ENCODE data around the gene TMEM144.

Gene TMEM144

DNA sequence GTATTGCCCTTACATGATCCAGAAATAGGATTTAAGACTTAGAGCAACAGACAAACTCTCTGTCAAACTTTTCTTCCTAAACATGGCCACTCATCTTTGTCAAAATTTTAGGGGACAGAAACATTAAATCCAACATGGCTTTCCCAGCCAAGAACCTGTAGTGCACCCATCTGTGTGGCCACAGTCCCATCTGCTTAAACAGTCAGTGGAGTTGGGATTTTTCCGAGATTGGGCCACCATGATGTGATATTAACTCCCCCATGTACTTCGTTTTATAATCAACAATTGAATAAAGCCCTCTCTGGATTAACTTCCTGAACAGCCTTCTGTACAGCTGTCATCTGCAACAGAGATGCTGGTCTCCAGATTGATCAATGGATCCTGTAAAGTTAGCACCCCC lies 28.9 kb downstream of the TMEM144 start:
- TF ChIP-seq, protein P1, sequence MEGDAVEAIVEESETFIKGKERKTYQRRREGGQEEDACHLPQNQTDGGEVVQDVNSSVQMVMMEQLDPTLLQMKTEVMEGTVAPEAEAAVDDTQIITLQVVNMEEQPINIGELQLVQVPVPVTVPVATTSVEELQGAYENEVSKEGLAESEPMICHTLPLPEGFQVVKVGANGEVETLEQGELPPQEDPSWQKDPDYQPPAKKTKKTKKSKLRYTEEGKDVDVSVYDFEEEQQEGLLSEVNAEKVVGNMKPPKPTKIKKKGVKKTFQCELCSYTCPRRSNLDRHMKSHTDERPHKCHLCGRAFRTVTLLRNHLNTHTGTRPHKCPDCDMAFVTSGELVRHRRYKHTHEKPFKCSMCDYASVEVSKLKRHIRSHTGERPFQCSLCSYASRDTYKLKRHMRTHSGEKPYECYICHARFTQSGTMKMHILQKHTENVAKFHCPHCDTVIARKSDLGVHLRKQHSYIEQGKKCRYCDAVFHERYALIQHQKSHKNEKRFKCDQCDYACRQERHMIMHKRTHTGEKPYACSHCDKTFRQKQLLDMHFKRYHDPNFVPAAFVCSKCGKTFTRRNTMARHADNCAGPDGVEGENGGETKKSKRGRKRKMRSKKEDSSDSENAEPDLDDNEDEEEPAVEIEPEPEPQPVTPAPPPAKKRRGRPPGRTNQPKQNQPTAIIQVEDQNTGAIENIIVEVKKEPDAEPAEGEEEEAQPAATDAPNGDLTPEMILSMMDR (IDR thresholded peaks at IDR 0.05; ENCODE audit: low read depth, low read length, missing control alignments): no peak
- no peak for DNase-seq (ENCODE audit: low read depth)
- no peak overlapping the region for H3K4me3 ChIP-seq (ENCODE audit: low read depth, low read length)
- in situ Hi-C loops (cut with HindIII; ENCODE audit: low sequenced_read_pairs): no loop called here

DNA sequence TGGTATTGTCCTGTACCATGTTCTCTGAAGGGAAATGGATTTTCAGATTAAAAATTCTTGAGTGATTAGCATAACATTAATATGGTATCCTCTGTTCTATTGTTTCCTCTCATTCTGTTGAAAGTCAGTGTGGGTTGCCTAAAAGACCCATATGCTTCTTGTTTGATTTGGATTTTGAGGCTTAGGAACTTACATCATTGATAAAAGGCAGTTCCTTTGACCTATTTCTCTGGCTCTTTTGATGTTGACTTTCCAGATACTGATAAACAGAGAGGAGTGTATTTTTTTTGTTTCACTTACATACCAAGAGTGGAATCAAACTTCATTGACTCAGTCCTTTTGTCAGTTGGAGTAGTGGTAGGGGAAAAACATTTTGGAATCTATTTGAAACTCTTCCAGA lies 32.8 kb downstream of the TMEM144 start:
- TF ChIP-seq, protein P1 (IDR thresholded peaks at IDR 0.05; ENCODE audit: low read depth, low read length, missing control alignments): no peak
- in situ Hi-C loops (cut with HindIII; ENCODE audit: low sequenced_read_pairs): no loop called here
- H3K4me3 ChIP-seq (ENCODE audit: low read depth, low read length): no peak overlapping the region
- no peak for DNase-seq (ENCODE audit: low read depth)

DNA sequence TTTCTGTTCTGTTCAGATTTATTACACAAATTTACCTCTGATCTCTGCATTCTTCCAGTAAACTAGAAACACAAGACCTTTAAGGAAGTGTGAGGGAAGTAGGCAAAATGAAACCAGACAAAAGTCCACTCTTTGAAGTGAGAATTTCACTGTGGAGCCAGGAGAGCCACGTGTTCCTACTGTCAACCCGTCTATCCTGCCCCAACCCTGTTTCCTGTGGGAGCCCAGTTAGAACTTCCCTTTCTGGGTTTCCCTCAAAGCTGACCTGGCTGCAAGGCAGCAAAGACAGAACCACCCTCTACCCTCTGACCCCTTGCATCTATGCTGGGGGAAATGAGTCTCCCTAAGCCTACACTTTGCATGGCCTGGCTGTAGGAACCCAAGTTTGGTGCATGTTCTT lies 40.0 kb downstream of the TMEM144 start:
- DNase-seq (ENCODE audit: low read depth): no peak
- TF ChIP-seq, protein P1 (IDR thresholded peaks at IDR 0.05; ENCODE audit: low read depth, low read length, missing control alignments): no peak
- H3K4me3 ChIP-seq (ENCODE audit: low read depth, low read length): no peak overlapping the region
- in situ Hi-C loops (cut with HindIII; ENCODE audit: low sequenced_read_pairs): no loop called here

DNA sequence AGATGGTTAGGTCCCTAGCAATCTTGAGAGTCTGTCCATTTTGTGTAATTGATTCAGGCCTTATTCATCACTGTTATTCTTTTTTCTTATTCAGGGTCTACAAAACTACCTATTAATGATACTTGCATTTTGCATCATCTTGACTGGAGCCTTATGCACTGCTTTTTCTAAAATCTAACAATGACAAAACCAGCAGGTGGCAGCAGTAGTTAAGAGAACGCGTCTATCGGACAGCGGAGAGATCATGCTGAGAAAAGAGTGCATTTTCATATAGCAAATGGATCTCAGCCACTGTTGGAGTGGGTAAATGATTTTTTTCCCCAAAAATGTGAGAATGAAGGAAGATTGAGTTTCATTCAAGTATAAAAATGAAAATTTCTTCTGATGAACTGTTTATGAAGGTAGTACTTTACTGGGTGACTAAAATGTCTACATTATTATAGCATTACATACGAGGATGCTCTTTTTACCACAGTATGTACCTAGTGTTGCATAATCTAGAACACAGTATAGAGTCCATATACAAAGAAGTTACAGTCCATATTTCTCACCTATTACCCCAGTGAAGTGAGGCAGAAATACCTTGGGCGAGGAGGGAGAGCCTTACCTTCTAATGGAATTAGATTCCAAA lies 43.2 kb downstream of the TMEM144 start:
- in situ Hi-C loops (cut with HindIII; ENCODE audit: low sequenced_read_pairs): no loop called here
- no peak overlapping the region for H3K4me3 ChIP-seq (ENCODE audit: low read depth, low read length)
- TF ChIP-seq, protein P1 (IDR thresholded peaks at IDR 0.05; ENCODE audit: low read depth, low read length, missing control alignments): peak; percentile 69
- peak; percentile 53 for DNase-seq (ENCODE audit: low read depth)

DNA sequence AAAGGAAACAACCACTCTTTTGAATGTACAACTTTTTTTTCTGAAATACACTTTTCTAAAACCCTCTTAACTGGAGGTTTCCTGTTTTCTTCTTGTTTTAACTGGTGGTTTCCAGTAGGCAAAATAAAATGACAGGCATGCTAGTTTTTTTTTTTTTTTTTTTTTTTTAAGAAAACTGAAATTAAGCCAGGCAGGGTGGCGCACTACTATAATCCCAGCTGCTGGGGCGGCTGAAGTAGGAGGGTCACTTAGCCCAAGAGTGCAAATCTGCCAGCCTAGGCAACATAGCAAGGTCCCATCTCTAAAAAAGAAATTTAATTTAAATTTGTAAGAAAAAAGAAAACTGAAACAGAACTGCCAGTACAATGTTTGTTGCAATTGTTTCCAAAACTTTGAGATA lies 44.0 kb downstream of the TMEM144 start:
- TF ChIP-seq, protein P1 (IDR thresholded peaks at IDR 0.05; ENCODE audit: low read depth, low read length, missing control alignments): no peak
- DNase-seq (ENCODE audit: low read depth): no peak
- H3K4me3 ChIP-seq (ENCODE audit: low read depth, low read length): no peak overlapping the region
- in situ Hi-C loops (cut with HindIII; ENCODE audit: low sequenced_read_pairs): no loop called here

DNA sequence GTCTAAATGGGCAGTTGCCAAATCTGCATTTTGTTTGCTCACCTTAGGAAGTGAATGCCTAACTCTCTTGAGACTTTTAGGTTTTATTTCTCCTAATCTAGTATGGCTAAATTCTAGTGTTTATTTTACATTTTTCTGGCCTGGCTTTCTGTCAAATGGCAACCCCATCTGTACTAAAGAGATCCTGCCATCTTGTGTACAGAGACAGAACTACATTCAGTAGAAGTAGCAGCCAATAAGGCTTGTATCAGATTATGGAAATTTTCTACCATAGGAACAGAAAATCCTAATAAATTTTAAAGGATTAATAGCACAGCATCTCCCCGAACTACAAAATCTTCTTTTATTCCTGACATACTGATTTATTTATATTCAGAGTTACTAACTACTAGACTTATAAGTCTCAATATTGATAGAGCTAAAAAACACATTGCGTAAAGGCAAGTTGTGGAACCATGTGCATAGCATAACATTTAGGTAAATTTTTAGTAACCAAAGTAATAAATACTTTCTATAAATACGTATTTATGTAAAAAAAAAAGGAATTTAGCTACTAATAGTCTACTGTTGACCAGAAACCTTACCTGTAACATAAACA lies 45.5 kb downstream of the TMEM144 start:
- DNase-seq (ENCODE audit: low read depth): peak; percentile 50
- TF ChIP-seq, protein P1 (IDR thresholded peaks at IDR 0.05; ENCODE audit: low read depth, low read length, missing control alignments): peak; percentile 68
- no peak overlapping the region for H3K4me3 ChIP-seq (ENCODE audit: low read depth, low read length)
- in situ Hi-C loops (cut with HindIII; ENCODE audit: low sequenced_read_pairs): loop anchor here (5.0 kb wide), 1 partner anchor 366 kb away; no protein-coding TSS in a partner anchor

Data from astrocyte of the cerebellum (primary cell).